Mesendoderm (in vitro differentiated cells): ENCODE data around the gene SNCA.

Experiments used
- DNase-seq: peaks from one replicate; pipeline ENCODE4 v3.0.0; 2013
- H2AK5ac ChIP-seq: 2 replicates; pipeline ENCODE4 v1.6.1; 2013; ENCODE audit warnings: low read length, inconsistent platforms
- H2BK120ac ChIP-seq: 2 replicates; pipeline ENCODE4 v1.6.1; 2013; ENCODE audit warnings: low read depth, mild to moderate bottlenecking, low read length, moderate library complexity, mixed read lengths
- H2BK15ac ChIP-seq: replicated peaks from 2 replicates; pipeline ENCODE4 v1.6.1; 2013; ENCODE audit warnings: low read depth, mild to moderate bottlenecking, moderate library complexity
- H2BK5ac ChIP-seq: 2 replicates; pipeline ENCODE4 v1.6.1; 2013; ENCODE audit warnings: low read length, inconsistent platforms
- H3K18ac ChIP-seq: 2 replicates; pipeline ENCODE4 v1.6.1; 2013; ENCODE audit warnings: mild to moderate bottlenecking, low read length, mixed read lengths
- H3K23ac ChIP-seq: one replicate; pipeline ENCODE4 v1.6.1; 2013; ENCODE audit warnings: low read length
- H3K27ac ChIP-seq: 2 replicates; pipeline ENCODE4 v1.5.1; 2013; ENCODE audit warnings: low read depth, mild to moderate bottlenecking, inconsistent platforms, low read length, moderate library complexity
- H3K27me3 ChIP-seq: 2 replicates; pipeline ENCODE4 v1.6.1; 2013; ENCODE audit warnings: low read length, control low read depth, mild to moderate bottlenecking, inconsistent platforms; ENCODE audit not compliant: insufficient read depth, poor library complexity
- H3K36me3 ChIP-seq: 2 replicates; pipeline ENCODE4 v1.6.1; 2013; ENCODE audit warnings: low read length, inconsistent platforms; ENCODE audit not compliant: control insufficient read depth, insufficient read depth
- H3K4ac ChIP-seq: one replicate; pipeline ENCODE4 v1.6.1; 2013; ENCODE audit warnings: low read depth, mild to moderate bottlenecking, low read length, moderate library complexity
- H3K4me1 ChIP-seq: 2 replicates; pipeline ENCODE4 v1.6.1; 2013; ENCODE audit warnings: low read depth, low read length, inconsistent platforms; ENCODE audit not compliant: control insufficient read depth
- H3K4me2 ChIP-seq: 2 replicates; pipeline ENCODE4 v1.6.1; 2013; ENCODE audit warnings: low read length
- H3K4me3 ChIP-seq: 2 replicates; pipeline ENCODE4 v1.5.1; 2013; ENCODE audit warnings: mild to moderate bottlenecking, low read length
- H3K56ac ChIP-seq: one replicate; pipeline ENCODE4 v1.6.1; 2013; ENCODE audit warnings: low read length
- H3K79me1 ChIP-seq: 2 replicates; pipeline ENCODE4 v1.6.1; 2013; ENCODE audit warnings: low read length, inconsistent platforms
- H3K79me2 ChIP-seq: 2 replicates; pipeline ENCODE4 v1.6.1; 2013; ENCODE audit warnings: mild to moderate bottlenecking, low read length; ENCODE audit not compliant: control insufficient read depth, insufficient read depth
- H3K9ac ChIP-seq: 2 replicates; pipeline ENCODE4 v1.6.1; 2013; ENCODE audit warnings: low read length, inconsistent platforms
- H4K5ac ChIP-seq: one replicate; pipeline ENCODE4 v1.6.1; 2013; ENCODE audit warnings: low read length
- H4K8ac ChIP-seq: one replicate; pipeline ENCODE4 v1.6.1; 2013; ENCODE audit warnings: low read depth, mild to moderate bottlenecking, control low read depth, low read length, moderate library complexity
- WGBS: extraction: QIAGEN DNeasy Blood & Tissue Kit; methylation state at CpG from one replicate; pipeline ENCODE4 v1.1.7; 2013; ENCODE audit warnings: low lambda C conversion rate, missing lambda C conversion rate; ENCODE audit not compliant: insufficient coverage; ENCODE audit errors: extremely low coverage; 5-methylcytosine and 5-hydroxymethylcytosine counted together

SNCA gene

GRCh38 chr4:89759426-89759825, 77.5 kb downstream of the SNCA start:
- Histone ChIP-seq H3K27me3 (no peaks in the 10 kb centered on the region), H3K36me3 (no peaks in the 10 kb centered on the region), H2BK15ac (no peak overlapping the region), H3K79me1 (no peaks in the 10 kb centered on the region), H3K4ac (no peak overlapping the region), H3K4me3 (no peak overlapping the region), H3K23ac (no peak overlapping the region), H3K79me2 (no peaks in the 10 kb centered on the region), H3K27ac (no peak overlapping the region), H3K4me2 (no peak overlapping the region), H4K8ac (no peak overlapping the region), H3K4me1 (no peaks in the 10 kb centered on the region), H3K56ac (no peak overlapping the region), H2AK5ac (no peak overlapping the region), H4K5ac (no peak overlapping the region), H2BK5ac (no peak overlapping the region), H3K9ac (no peak overlapping the region), H3K18ac (no peak overlapping the region), H2BK120ac (no peak overlapping the region)
- DNase-seq, result no peak
- no CpG with 5 or more reads among the region's 2 CpGs for whole genome bisulfite sequencing

GRCh38 chr4:89757154-89757719, 79.7 kb downstream of the SNCA start:
- Histone ChIP-seq H2BK5ac (no peak overlapping the region), H3K4me3 (no peak overlapping the region), H2AK5ac (no peak overlapping the region), H3K4me1 (peaks cover 2% of the 10 kb centered on the region), H4K5ac (no peak overlapping the region), H3K18ac (no peak overlapping the region), H2BK15ac (no peak overlapping the region), H3K4ac (no peak overlapping the region), H3K4me2 (no peak overlapping the region), H2BK120ac (no peak overlapping the region), H3K9ac (no peak overlapping the region), H3K36me3 (no peaks in the 10 kb centered on the region), H3K79me1 (no peaks in the 10 kb centered on the region), H3K23ac (no peak overlapping the region), H3K56ac (no peak overlapping the region), H3K27ac (no peak overlapping the region), H3K79me2 (no peaks in the 10 kb centered on the region), H3K27me3 (no peaks in the 10 kb centered on the region), H4K8ac (no peak overlapping the region)
- WGBS, result no CpG with 5 or more reads among the region's 4 CpGs
- DNase-seq, result no peak

- H3K79me1 ChIP-seq, result no peaks in the 10 kb centered on the region
- H2AK5ac ChIP-seq, result no peak overlapping the region
- peak; percentile 23 for DNase-seq
Measured at GRCh38 chr4:89755220-89755619, 81.7 kb downstream of the SNCA start.

GRCh38 chr4:89754531-89754930, 82.4 kb downstream of the SNCA start:
- H3K79me2 ChIP-seq, result no peaks in the 10 kb centered on the region
- no peak overlapping the region for H3K23ac ChIP-seq
- H3K36me3 ChIP-seq, result no peaks in the 10 kb centered on the region
- no peak overlapping the region for H3K9ac ChIP-seq
- no peak overlapping the region for H2BK5ac ChIP-seq
- H2BK15ac ChIP-seq, result no peak overlapping the region
- no peak overlapping the region for H3K27ac ChIP-seq
- peaks cover 2% of the 10 kb centered on the region for H3K4me1 ChIP-seq
- H2BK120ac ChIP-seq, result no peak overlapping the region
- no peak overlapping the region for H3K4me3 ChIP-seq
- H3K56ac ChIP-seq, result no peak overlapping the region
- no peak for DNase-seq
- H3K79me1 ChIP-seq, result no peaks in the 10 kb centered on the region
- no peak overlapping the region for H4K8ac ChIP-seq
- no peak overlapping the region for H3K4me2 ChIP-seq
- no peaks in the 10 kb centered on the region for H3K27me3 ChIP-seq
- H2AK5ac ChIP-seq, result no peak overlapping the region
- WGBS, result no CpG with 5 or more reads among the region's 4 CpGs
- no peak overlapping the region for H3K18ac ChIP-seq
- H3K4ac ChIP-seq, result no peak overlapping the region
- H4K5ac ChIP-seq, result no peak overlapping the region

More at GRCh38 chr4:89755220-89755619, 81.7 kb downstream of the SNCA start:
- H3K4ac ChIP-seq, result no peak overlapping the region
- no peak overlapping the region for H3K18ac ChIP-seq
- H3K27ac ChIP-seq, result no peak overlapping the region
- H3K4me1 ChIP-seq, result peaks cover 2% of the 10 kb centered on the region
- no peaks in the 10 kb centered on the region for H3K79me2 ChIP-seq
- no peak overlapping the region for H2BK120ac ChIP-seq
- no peak overlapping the region for H2BK5ac ChIP-seq
- H4K8ac ChIP-seq, result no peak overlapping the region
- H3K27me3 ChIP-seq, result no peaks in the 10 kb centered on the region
- no peaks in the 10 kb centered on the region for H3K36me3 ChIP-seq
- no peak overlapping the region for H3K56ac ChIP-seq
- no peak overlapping the region for H3K23ac ChIP-seq
- H2BK15ac ChIP-seq, result no peak overlapping the region
- no peak overlapping the region for H3K4me2 ChIP-seq
- no peak overlapping the region for H3K9ac ChIP-seq
- H3K4me3 ChIP-seq, result no peak overlapping the region
- no peak overlapping the region for H4K5ac ChIP-seq

- H3K9ac ChIP-seq, result no peak overlapping the region
- H2BK5ac ChIP-seq, result no peak overlapping the region
- DNase-seq, result peak; percentile 68
- H3K4me1 ChIP-seq, result peaks cover 2% of the 10 kb centered on the region
- H3K56ac ChIP-seq, result no peak overlapping the region
- no peak overlapping the region for H3K27ac ChIP-seq
- no CpG with 5 or more reads among the region's 5 CpGs for WGBS
- no peak overlapping the region for H3K4me2 ChIP-seq
- no peaks in the 10 kb centered on the region for H3K79me1 ChIP-seq
- H2AK5ac ChIP-seq, result no peak overlapping the region
- no peaks in the 10 kb centered on the region for H3K36me3 ChIP-seq
- no peak overlapping the region for H4K5ac ChIP-seq
- no peak overlapping the region for H2BK120ac ChIP-seq
- H2BK15ac ChIP-seq, result no peak overlapping the region
- H3K79me2 ChIP-seq, result no peaks in the 10 kb centered on the region
- H3K23ac ChIP-seq, result no peak overlapping the region
- H3K27me3 ChIP-seq, result no peaks in the 10 kb centered on the region
- no peak overlapping the region for H3K4me3 ChIP-seq
- no peak overlapping the region for H3K18ac ChIP-seq
- no peak overlapping the region for H3K4ac ChIP-seq
- no peak overlapping the region for H4K8ac ChIP-seq
Measured at GRCh38 chr4:89753601-89754066, 83.3 kb downstream of the SNCA start.

GRCh38 chr4:89752932-89753598, 83.9 kb downstream of the SNCA start:
- Histone ChIP-seq H3K36me3 (no peaks in the 10 kb centered on the region), H3K23ac (no peak overlapping the region), H3K4ac (no peak overlapping the region), H3K18ac (no peak overlapping the region), H3K56ac (no peak overlapping the region), H3K79me2 (no peaks in the 10 kb centered on the region), H2BK15ac (no peak overlapping the region), H2BK120ac (no peak overlapping the region), H3K9ac (no peak overlapping the region), H4K5ac (no peak overlapping the region), H3K4me1 (peaks cover 4% of the 10 kb centered on the region), H2AK5ac (no peak overlapping the region), H3K27ac (no peak overlapping the region), H3K4me2 (no peak overlapping the region), H3K4me3 (no peak overlapping the region), H3K79me1 (no peaks in the 10 kb centered on the region), H4K8ac (no peak overlapping the region), H3K27me3 (no peaks in the 10 kb centered on the region), H2BK5ac (no peak overlapping the region)
- DNase-seq, result peak; percentile 31
- no CpG with 5 or more reads among the region's 7 CpGs for WGBS
